NCI-H1436 (cell line): ENCODE measurements around the gene IFRD2.
"Not testable (repeated sequence)": the region's sequence is repeated elsewhere in the genome, so short reads cannot be mapped to it uniquely, and the experiment has no call there.

Experiments
- DNase-seq: peaks from one replicate; lab custom pipeline; 2025; lab: John Stamatoyannopoulos, UW

IFRD2 gene

GRCh38 chr3:50286322-50287227 lies 5.7 kb downstream of the IFRD2 start:
- no peak for DNase-seq

- DNase-seq, result not testable (repeated sequence)
Observed at GRCh38 chr3:50284121-50284520, 8.1 kb downstream of the IFRD2 start.

GRCh38 chr3:50279255-50280016 lies 12.8 kb downstream of the IFRD2 start:
- DNase-seq, result no peak

- DNase-seq, result no peak
Observed at GRCh38 chr3:50278880-50279224, 13.4 kb downstream of the IFRD2 start, which contains the start of gene LSMEM2. LSMEM2 (plus strand) TSS chr3:50279087; CDS start chr3:50279114, 27 bp downstream.

- DNase-seq, result no peak
Observed at GRCh38 chr3:50278123-50278879, 13.9 kb downstream of the IFRD2 start.

- no peak for DNase-seq
Observed at GRCh38 chr3:50276762-50277101, 15.5 kb downstream of the IFRD2 start.

GRCh38 chr3:50275996-50276761 lies 16.1 kb downstream of the IFRD2 start:
- no peak for DNase-seq

GRCh38 chr3:50275141-50275995 lies 16.9 kb downstream of the IFRD2 start:
- no peak for DNase-seq

- no peak for DNase-seq
Observed at GRCh38 chr3:50274371-50275104, 17.7 kb downstream of the IFRD2 start.

GRCh38 chr3:50273689-50274065 lies 18.6 kb downstream of the IFRD2 start:
- no peak for DNase-seq

- peak; percentile 57 for DNase-seq
Observed at GRCh38 chr3:50272911-50273688, 19.1 kb downstream of the IFRD2 start.

GRCh38 chr3:50272538-50272910 lies 19.7 kb downstream of the IFRD2 start:
- DNase-seq, result not testable (repeated sequence)

- no peak for DNase-seq
Observed at GRCh38 chr3:50271314-50271936, 20.8 kb downstream of the IFRD2 start.

- no peak for DNase-seq
Observed at GRCh38 chr3:50270422-50271224, 21.6 kb downstream of the IFRD2 start.

- DNase-seq, result no peak
Observed at GRCh38 chr3:50269977-50270413, 22.2 kb downstream of the IFRD2 start.

- DNase-seq, result no peak
Observed at GRCh38 chr3:50269460-50269859, 22.8 kb downstream of the IFRD2 start.

- no peak for DNase-seq
Observed at GRCh38 chr3:50268703-50269451, 23.4 kb downstream of the IFRD2 start, which contains the start of gene SEMA3B. SEMA3B (plus strand) TSS chr3:50269147; CDS start chr3:50269241, 94 bp downstream.
